Endothelial cell of umbilical vein (primary cell): Measurements from ENCODE around the gene APOBEC4. TPM values are rescaled to one million over a fixed set of nuclear protein-coding genes. Genes with fewer than 3 reads are reported as not detected.

Experiments
- BruUV-seq: library from RNA; stranded (reverse); fragments of 400-500 nt; replicated peaks from 2 replicates; lab custom pipeline; 2021; lab: Mats Ljungman, UMichigan
- CTCF ChIA-PET: fragments of 300-600, 350-600 bp; sonication (Branson Sonifier 250); formaldehyde crosslinking; loops from one replicate; lab custom pipeline; 2021; ENCODE audit warnings: antibody characterized with exemption, inconsistent platforms; lab: Charles Lee
- POLR2A ChIA-PET: fragments of 300-600, 350-600 bp; sonication (Branson Sonifier 250); formaldehyde crosslinking; loops from one replicate; lab custom pipeline; 2021; ENCODE audit warnings: antibody characterized with exemption, inconsistent platforms; lab: Charles Lee
- DNase-seq: peaks from one replicate; pipeline ENCODE4 v3.0.0-alpha.2; 2011; ENCODE audit warnings: low read depth, low spot score
- FAIRE-seq: peaks from 2 replicates; lab custom pipeline; 2011; peaks lifted over from hg19 to GRCh38; lab: Jason Lieb, UNC
- H2AFZ ChIP-seq: 2 replicates; pipeline ENCODE4 v1.6.0; 2012; ENCODE audit warnings: low read depth, low read length, control low read depth, inconsistent platforms
- H3K27ac ChIP-seq: 2 replicates; pipeline ENCODE4 v1.5.1; 2011; ENCODE audit warnings: low read depth, mild to moderate bottlenecking, control low read depth, low read length, moderate library complexity; ENCODE audit not compliant: insufficient read depth
- H3K27me3 ChIP-seq, 2 experiments: 2 replicates each; pipeline versions ENCODE4 v1.6.0 to v1.6.1; 2011; ENCODE audit warnings: low read length in 2 of 2, mixed read lengths in 1 of 2; ENCODE audit not compliant: control insufficient read depth in 2 of 2, insufficient read depth in 2 of 2
- H3K36me3 ChIP-seq, 2 experiments: 2 replicates in 1 of 2; 3 replicates in 1 of 2; pipeline ENCODE4 v1.5.1; 2011; ENCODE audit warnings: low read length in 2 of 2, mild to moderate bottlenecking in 1 of 2, moderate library complexity in 1 of 2; ENCODE audit not compliant: control insufficient read depth in 2 of 2, insufficient read depth in 2 of 2; ENCODE audit errors: extremely low read depth in 1 of 2
- H3K4me1 ChIP-seq: 3 replicates; pipeline ENCODE4 v1.5.1; 2011; ENCODE audit warnings: mild to moderate bottlenecking, low read length; ENCODE audit not compliant: control insufficient read depth, insufficient read depth; ENCODE audit errors: extremely low read depth
- H3K4me2 ChIP-seq: 2 replicates; pipeline ENCODE4 v1.6.1; 2011; ENCODE audit warnings: low read length, control low read depth, mixed read lengths; ENCODE audit not compliant: insufficient read depth
- H3K4me3 ChIP-seq, 3 experiments: fragments of 200-600 bp in 1 of 3; sonication (generic), shearing (Covaris generic) in 1 of 3; replicated peaks in 1 of 3; 2 replicates each; pipeline ENCODE4 v1.5.1; 2011 to 2016; ENCODE audit warnings: control low read depth in 3 of 3, low read length in 3 of 3, mild to moderate bottlenecking in 2 of 3, inconsistent platforms in 1 of 3, low read depth in 1 of 3, moderate library complexity in 1 of 3; ENCODE audit not compliant: insufficient read depth in 1 of 3
- H3K79me2 ChIP-seq: 2 replicates; pipeline ENCODE4 v1.6.0; 2012; ENCODE audit warnings: low read length, inconsistent platforms; ENCODE audit not compliant: control insufficient read depth, insufficient read depth
- H3K9ac ChIP-seq: replicated peaks from 2 replicates; pipeline ENCODE3; 2011; ENCODE audit warnings: low read length, control low read depth; ENCODE audit not compliant: insufficient read depth; ENCODE audit errors: extremely low read depth
- H3K9me1 ChIP-seq: replicated peaks from 3 replicates; pipeline ENCODE4 v1.6.0; 2011; ENCODE audit warnings: mild to moderate bottlenecking, low read length; ENCODE audit not compliant: control insufficient read depth, insufficient read depth; ENCODE audit errors: extremely low read depth
- H3K9me3 ChIP-seq: replicated peaks from 2 replicates; pipeline ENCODE4 v1.5.1; 2012; ENCODE audit warnings: low read length, inconsistent platforms; ENCODE audit not compliant: control insufficient read depth, insufficient read depth
- H4K20me1 ChIP-seq: replicated peaks from 2 replicates; pipeline ENCODE3; 2011; ENCODE audit warnings: mild to moderate bottlenecking, low read length; ENCODE audit not compliant: control insufficient read depth, insufficient read depth; ENCODE audit errors: extremely low read depth
- CTCF ChIP-seq, 2 donors: IDR thresholded peaks; 1 replicate in 1 of 2; 2 replicates in 1 of 2; pipeline ENCODE4 v1.5.1; 2011; ENCODE audit warnings: low read length in 2 of 2, mild to moderate bottlenecking in 2 of 2, moderate library complexity in 2 of 2, control low read depth in 1 of 2, inconsistent platforms in 1 of 2, low read depth in 1 of 2; ENCODE audit not compliant: insufficient read depth in 1 of 2; ENCODE audit errors: extremely low read depth in 1 of 2
- EZH2 ChIP-seq: IDR thresholded peaks from 2 replicates; pipeline ENCODE4 v1.6.1; 2012; ENCODE audit warnings: borderline replicate concordance, low read depth, mild to moderate bottlenecking, moderate library complexity, low read length, inconsistent platforms; ENCODE audit not compliant: severe bottlenecking
- GATA2 ChIP-seq: IDR thresholded peaks from 2 replicates; pipeline ENCODE4 v1.7.0; 2011; ENCODE audit warnings: low read depth, mild to moderate bottlenecking, moderate library complexity, mixed read lengths, low read length; ENCODE audit not compliant: insufficient read length, insufficient read depth
- JUN ChIP-seq: IDR thresholded peaks from 2 replicates; pipeline ENCODE4 v1.6.1; 2011; ENCODE audit warnings: borderline replicate concordance, low read depth; ENCODE audit not compliant: insufficient read length, insufficient read depth
- MAX ChIP-seq: IDR thresholded peaks from 2 replicates; pipeline ENCODE4 v1.6.1; 2011; ENCODE audit not compliant: insufficient read depth, insufficient read length
- POLR2A ChIP-seq: IDR thresholded peaks from 2 replicates; pipeline ENCODE4 v1.6.1; 2012; ENCODE audit warnings: low read depth, mild to moderate bottlenecking, control low read depth, low read length
- POLR2AphosphoS5 ChIP-seq: IDR thresholded peaks from 2 replicates; pipeline ENCODE4 v1.6.1; 2012; ENCODE audit warnings: low read depth, mild to moderate bottlenecking, control low read depth, low read length, moderate library complexity; ENCODE audit not compliant: insufficient read depth
- dilution Hi-C: fragments of 300-500 bp; cut with MboI; formaldehyde crosslinking; loops from one replicate; pipeline ENCODE4 v1.15.0; 2019; ENCODE audit warnings: low sequenced_read_pairs; ENCODE audit not compliant: extremely low pct_ligation_motif_present
- intact Hi-C: fragments of 100-400 bp; cut with micrococcal nuclease; formaldehyde crosslinking; loops from one replicate; pipeline ENCODE4 v1.10.0; 2022
- polyA plus RNA-seq, 4 experiments: library from polyadenylated mRNA; depleted of rRNA in 3 of 4; stranded (reverse) in 3 of 4; unstranded in 1 of 4; fragments of >200 nt; gene quantifications; 2 replicates each; pipeline versions ENCODE4 v1.2.1 to v1.2.3, GENCODE V29; 2011 to 2012; ENCODE audit warnings: missing spikeins in 1 of 4
- total RNA-seq: library from RNA; stranded (reverse); gene quantifications from 2 replicates; pipeline ENCODE4 v1.2.3, GENCODE V29; 2021

Gene APOBEC4
- total and polyA plus RNA-seq, 2 donors (not counting 3 experiments of a cell fraction or from before 2014, with no cell fraction given), result not detected

- no peak for TF ChIP-seq MAX
- TF ChIP-seq GATA2, result no peak
- TF ChIP-seq CTCF (IDR thresholded peaks at IDR 0.05; ENCODE audit: extremely low read depth in 1 of 2, insufficient read depth in 1 of 2, low read depth in 1 of 2, low read length in 2 of 2), result no peak
- no peak for TF ChIP-seq JUN
- no peak for TF ChIP-seq POLR2A
- TF ChIP-seq POLR2AphosphoS5, result no peak
- TF ChIP-seq EZH2, result no peak
- BruUV-seq, result no TSS peak
- FAIRE-seq, result no peak
- Histone ChIP-seq H3K9me1 (no peaks in the 10 kb centered on the region), H3K4me3 (no peak overlapping the region), H3K27me3 (no peaks in the 10 kb centered on the region), H3K4me2 (no peak overlapping the region), H4K20me1 (no peaks in the 10 kb centered on the region), H3K36me3 (no peaks in the 10 kb centered on the region), H3K27ac (no peak overlapping the region), H3K4me1 (no peaks in the 10 kb centered on the region), H2AFZ (no peak overlapping the region), H3K79me2 (no peaks in the 10 kb centered on the region), H3K9me3 (no peaks in the 10 kb centered on the region), H3K9ac (no peak overlapping the region)
- intact Hi-C loops, result loop anchor here (5.0 kb wide), 1 partner anchor 147 kb away; no protein-coding TSS in a partner anchor
- POLR2A ChIA-PET, result no interaction called here
- DNase-seq, result no peak
- CTCF ChIA-PET, result interaction anchor here (0.7 to 1.2 kb wide), 2 partner anchors 41 to 226 kb away, joined by 3 read pairs; no protein-coding TSS in a partner anchor
- dilution Hi-C loops, result no loop called here
Measured at GRCh38 chr1:183689762-183690204, 36.7 kb upstream of the APOBEC4 start.
